ENCODE measurements around the gene FDCSP. TPM values are rescaled to one million over a fixed set of nuclear protein-coding genes. Genes with fewer than 3 reads are reported as not detected.

Gene FDCSP
- total and polyA plus RNA-seq, 2 of the 8 experiments (the other 6 are each of a cell fraction or from before 2014, with no cell fraction given) = not detected

DNA sequence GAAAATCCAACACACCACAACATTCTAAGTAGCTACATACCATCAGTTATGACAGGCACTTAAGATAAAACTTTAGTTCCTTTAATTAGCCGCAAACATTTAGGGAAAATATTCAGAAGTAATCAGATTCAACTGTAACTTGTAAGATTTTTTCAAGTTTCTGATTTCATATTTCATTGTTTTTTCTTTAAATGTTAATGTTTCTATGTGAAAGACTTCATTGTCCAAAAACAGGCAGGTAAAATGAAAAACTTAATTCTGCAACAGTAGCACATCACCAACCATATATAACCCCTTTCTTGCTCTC, 42.0 kb upstream of the FDCSP start:
- H3K79me1 ChIP-seq (ENCODE audit: low read depth, low read length) = no peaks in the 10 kb centered on the region
- ChIA-PET CTCF (ENCODE audit: partially characterized antibody) (interaction anchor here (0.6 to 3.3 kb wide), 26 partner anchors 9 to 527 kb away, joined by 3 to 13 read pairs (median 4); partner anchors contain the start of genes CSN1S1 and ODAM), POLR2A (ENCODE audit: partially characterized antibody) (no interaction called here)
- H2BK20ac ChIP-seq (ENCODE audit: low read length) = no peak overlapping the region
- no peaks in the 10 kb centered on the region for H3K4me1 ChIP-seq (replicated peaks in 1 of 4; ENCODE audit: control insufficient read depth in 3 of 4, insufficient read depth in 4 of 4, low read length in 3 of 4)
- 68% methylated on average over 1 of the region's 1 CpG; no CpG with 5 or more reads in 1 of the 2 experiments for WGBS, 2 experiments (ENCODE audit: extremely low coverage in 1 of 2, insufficient coverage in 1 of 2, insufficient read length in 1 of 2, insufficient replicate concordance in 2 of 2, low coverage in 1 of 2, low lambda C conversion rate in 2 of 2, missing lambda C conversion rate in 1 of 2)
- H2BK15ac ChIP-seq (ENCODE audit: low read length) = no peak overlapping the region
- H3K18ac ChIP-seq (ENCODE audit: extremely low read depth, low read length) = no peak overlapping the region
- no peak overlapping the region for H3K14ac ChIP-seq (ENCODE audit: insufficient read length)
- peak overlapping the region in 1 of 4 experiments; percentile 34; a peak in 1 of 7 replicates for H3K9ac ChIP-seq (replicated peaks in 1 of 4; ENCODE audit: extremely low read depth in 1 of 4, low read depth in 3 of 4, low read length in 3 of 4)
- no peak overlapping the region for H2BK12ac ChIP-seq (ENCODE audit: low read depth, low read length)
- no peak for DNase-seq (ENCODE audit: low read depth in 1 of 2, low spot score in 2 of 2)
- H3K4me2 ChIP-seq (ENCODE audit: insufficient read depth in 1 of 2, low read depth in 2 of 2, low read length in 2 of 2) = no peak overlapping the region
- no peaks in the 10 kb centered on the region for H3K9me3 ChIP-seq (ENCODE audit: insufficient read depth in 2 of 2, low read depth in 1 of 2, low read length in 1 of 2)
- no peak for FAIRE-seq
- H4K20me1 ChIP-seq (replicated peaks in 1 of 2; ENCODE audit: control insufficient read depth in 1 of 2, insufficient read depth in 2 of 2, low read length in 2 of 2) = no peaks in the 10 kb centered on the region
- H3K56ac ChIP-seq (replicated peaks; ENCODE audit: insufficient read length, low read depth, low read length) = no peak overlapping the region
- no peak overlapping the region for H4K91ac ChIP-seq (replicated peaks; ENCODE audit: insufficient read length, low read length)
- no peak overlapping the region for H4K8ac ChIP-seq (ENCODE audit: extremely low read depth, insufficient read depth, low read length)
- no peak overlapping the region for H3K4ac ChIP-seq (replicated peaks; ENCODE audit: insufficient read length, low read depth, low read length)
- H3K79me2 ChIP-seq (ENCODE audit: control insufficient read depth in 1 of 2, insufficient read depth in 2 of 2, low read length in 2 of 2) = no peaks in the 10 kb centered on the region
- H3K4me3 ChIP-seq (ENCODE audit: extremely low read depth in 1 of 4, insufficient read depth in 2 of 4, low read depth in 3 of 4, low read length in 4 of 4) = no peak overlapping the region
- H3K23me2 ChIP-seq (ENCODE audit: low read depth, low read length) = peaks cover 2% of the 10 kb centered on the region; the same call in 1 of the 2 replicates
- no peak overlapping the region for H3K23ac ChIP-seq (ENCODE audit: insufficient read length)
- H2BK120ac ChIP-seq (replicated peaks; ENCODE audit: low read depth, low read length) = no peak overlapping the region
- no peak overlapping the region for H2AK5ac ChIP-seq (ENCODE audit: low read depth, low read length)
- H3K27ac ChIP-seq (ENCODE audit: low read depth, low read length) = no peak overlapping the region
- no peaks in the 10 kb centered on the region for H3K36me3 ChIP-seq (ENCODE audit: control insufficient read depth in 2 of 4, insufficient read depth in 4 of 4, low read length in 3 of 4)
- no peak overlapping the region for H4K5ac ChIP-seq (ENCODE audit: insufficient read length, low read depth, low read length)
- H2AFZ ChIP-seq (ENCODE audit: low read length) = no peak overlapping the region
- H2BK5ac ChIP-seq (ENCODE audit: low read depth, low read length) = no peak overlapping the region
- H3K27me3 ChIP-seq (replicated peaks in 1 of 4; ENCODE audit: control insufficient read depth in 3 of 4, extremely low read depth in 1 of 4, insufficient read depth in 3 of 4, low read length in 3 of 4) = no peaks in the 10 kb centered on the region
- TF ChIP-seq EP300 (IDR thresholded peaks at IDR 0.05; ENCODE audit: borderline replicate concordance in 1 of 2, low read depth in 2 of 2, low read length in 2 of 2) (no peak), KDM5A (IDR thresholded peaks at IDR 0.05; ENCODE audit: low read length) (no peak), GABPA (IDR thresholded peaks at IDR 0.05; ENCODE audit: borderline replicate concordance, insufficient read depth, low read length) (no peak), MAFK (IDR thresholded peaks at IDR 0.05; ENCODE audit: low read depth, low read length) (no peak), NRF1 (IDR thresholded peaks at IDR 0.05; ENCODE audit: low read depth, low read length) (no peak)
